ENCODE measurements around the gene CDK17. TPM values are rescaled to one million over a fixed set of nuclear protein-coding genes. Genes with fewer than 3 reads are reported as not detected.
A peak's percentile ranks its signal among the peaks of the same experiment; 100 is the strongest.

The CDK17 gene
- total and polyA plus RNA-seq, 5 donors from 2014 or later: 21.6 to 120 (median 26.8) TPM

- DNase-seq (no peak), ATAC-seq (ENCODE audit: low read depth in 2 of 2) (no peak)
- Histone ChIP-seq H3K27ac (ENCODE audit: insufficient read depth, low read length, poor library complexity, severe bottlenecking) (no peak overlapping the region), H3K27me3 (ENCODE audit: control insufficient read depth, insufficient read depth, low read length) (no peaks in the 10 kb centered on the region), H3K4me1 (ENCODE audit: control insufficient read depth, insufficient read depth, low read length, poor library complexity, severe bottlenecking) (peaks cover 50% of the 10 kb centered on the region), H3K9me3 (ENCODE audit: control insufficient read depth in 2 of 2, low read length in 2 of 2) (no peaks in the 10 kb centered on the region), H3K36me3 (ENCODE audit: control insufficient read depth, insufficient read depth, low read length) (no peaks in the 10 kb centered on the region), H3K4me3 (ENCODE audit: low read depth, low read length) (no peak overlapping the region)
- Mint-ChIP-seq H3K36me3 (peaks cover 10% of the 10 kb centered on the region), H3K4me3 (peak overlapping the region in 2 of 4 donors; percentile 15 to 52), H3K27ac (peak overlapping the region in 2 of 3 donors; percentile 55 to 66), H3K27me3 (no peaks in the 10 kb centered on the region), H3K4me1 (peaks cover 36 to 80% (median 62%) of the 10 kb centered on the region in 4 donors), H3K9me3 (no peaks in the 10 kb centered on the region)
These were observed 28.2 kb downstream of the CDK17 start for GRCh38 chr12:96371790-96372699.

GRCh38 chr12:96371138-96371789, 29.0 kb downstream of the CDK17 start:
- peaks cover 42% of the 10 kb centered on the region for H3K4me1 ChIP-seq (ENCODE audit: control insufficient read depth, insufficient read depth, low read length, poor library complexity, severe bottlenecking)
- no peaks in the 10 kb centered on the region for H3K36me3 ChIP-seq (ENCODE audit: control insufficient read depth, insufficient read depth, low read length)
- H3K9me3 ChIP-seq (ENCODE audit: control insufficient read depth in 2 of 2, low read length in 2 of 2): no peaks in the 10 kb centered on the region
- H3K9me3 Mint-ChIP-seq: no peaks in the 10 kb centered on the region
- H3K27me3 ChIP-seq (ENCODE audit: control insufficient read depth, insufficient read depth, low read length): no peaks in the 10 kb centered on the region
- ATAC-seq (ENCODE audit: low read depth in 2 of 2) (no peak), DNase-seq (no peak)
- no peak overlapping the region for H3K27ac ChIP-seq (ENCODE audit: insufficient read depth, low read length, poor library complexity, severe bottlenecking)
- H3K4me3 Mint-ChIP-seq: peak overlapping the region in 1 of 4 donors; percentile 46
- H3K4me3 ChIP-seq (ENCODE audit: low read depth, low read length): no peak overlapping the region
- peaks cover 43 to 80% (median 63%) of the 10 kb centered on the region in 4 donors for H3K4me1 Mint-ChIP-seq
- peaks cover 10% of the 10 kb centered on the region for H3K36me3 Mint-ChIP-seq
- H3K27me3 Mint-ChIP-seq: no peaks in the 10 kb centered on the region
- peak overlapping the region in 2 of 3 donors; percentile 37 to 55 for H3K27ac Mint-ChIP-seq

DNA sequence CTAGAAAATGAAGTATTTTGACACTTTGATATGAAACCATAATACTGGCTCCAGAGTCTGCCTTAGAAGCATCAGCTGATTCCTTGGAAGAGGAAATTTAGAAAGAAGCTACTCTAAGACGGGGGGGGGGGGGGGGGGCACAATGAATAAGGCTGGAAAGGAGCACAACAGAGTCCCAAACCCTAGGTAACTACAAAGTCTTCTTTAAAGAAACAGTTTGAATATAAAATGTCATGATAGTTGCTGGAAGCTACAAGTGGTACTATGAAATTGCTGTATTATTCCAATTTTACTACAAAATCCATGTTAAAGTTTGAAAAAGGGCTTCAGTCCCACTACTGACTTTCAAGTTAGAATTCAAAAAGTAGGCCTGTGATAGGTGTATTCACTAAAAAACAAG, 31.6 kb downstream of the CDK17 start:
- Mint-ChIP-seq H3K27ac (no peak overlapping the region), H3K4me1 (peaks cover 44 to 77% (median 60%) of the 10 kb centered on the region in 4 donors), H3K9me3 (no peaks in the 10 kb centered on the region), H3K4me3 (no peak overlapping the region), H3K36me3 (peaks cover 10% of the 10 kb centered on the region), H3K27me3 (no peaks in the 10 kb centered on the region)
- no peak for DNase-seq
- H3K9me3 ChIP-seq (ENCODE audit: control insufficient read depth in 2 of 2, low read length in 2 of 2): no peaks in the 10 kb centered on the region
- ATAC-seq (ENCODE audit: low read depth in 2 of 2): no peak
- no peaks in the 10 kb centered on the region for H3K36me3 ChIP-seq (ENCODE audit: control insufficient read depth, insufficient read depth, low read length)
- peaks cover 32% of the 10 kb centered on the region for H3K4me1 ChIP-seq (ENCODE audit: control insufficient read depth, insufficient read depth, low read length, poor library complexity, severe bottlenecking)
- no peak overlapping the region for H3K4me3 ChIP-seq (ENCODE audit: low read depth, low read length)
- H3K27me3 ChIP-seq (ENCODE audit: control insufficient read depth, insufficient read depth, low read length): no peaks in the 10 kb centered on the region
- no peak overlapping the region for H3K27ac ChIP-seq (ENCODE audit: insufficient read depth, low read length, poor library complexity, severe bottlenecking)

DNA sequence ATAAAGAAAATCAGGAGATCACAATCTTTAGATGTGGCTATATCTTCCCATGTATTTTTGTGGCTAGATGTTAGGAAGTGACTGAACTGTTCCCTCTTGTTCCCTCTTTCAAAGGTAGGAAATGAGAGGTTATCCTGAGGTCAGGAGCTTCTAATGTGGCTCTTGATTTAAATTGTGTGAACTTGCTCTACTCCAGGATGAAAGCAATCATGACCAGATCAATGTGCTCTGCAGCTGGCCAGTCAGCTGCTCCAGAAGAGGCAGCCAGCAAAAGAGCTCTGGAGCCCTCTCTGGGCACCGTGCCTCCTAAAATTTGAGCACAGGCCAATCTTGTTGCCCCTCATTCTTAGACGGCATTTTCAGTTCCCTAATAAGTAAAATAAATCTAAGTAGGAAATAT, 32.0 kb downstream of the CDK17 start:
- Mint-ChIP-seq H3K4me3 (peak overlapping the region in 1 of 4 donors; percentile 33), H3K27me3 (no peaks in the 10 kb centered on the region), H3K9me3 (no peaks in the 10 kb centered on the region), H3K27ac (peak overlapping the region in 1 of 3 donors; percentile 50), H3K4me1 (peaks cover 44 to 77% (median 61%) of the 10 kb centered on the region in 4 donors), H3K36me3 (peaks cover 10% of the 10 kb centered on the region)
- Histone ChIP-seq H3K27me3 (ENCODE audit: control insufficient read depth, insufficient read depth, low read length) (no peaks in the 10 kb centered on the region), H3K27ac (ENCODE audit: insufficient read depth, low read length, poor library complexity, severe bottlenecking) (no peak overlapping the region), H3K4me3 (ENCODE audit: low read depth, low read length) (no peak overlapping the region), H3K4me1 (ENCODE audit: control insufficient read depth, insufficient read depth, low read length, poor library complexity, severe bottlenecking) (peaks cover 34% of the 10 kb centered on the region), H3K36me3 (ENCODE audit: control insufficient read depth, insufficient read depth, low read length) (no peaks in the 10 kb centered on the region), H3K9me3 (ENCODE audit: control insufficient read depth in 2 of 2, low read length in 2 of 2) (no peaks in the 10 kb centered on the region)
- no peak for DNase-seq
- ATAC-seq (ENCODE audit: low read depth in 2 of 2): no peak

DNA sequence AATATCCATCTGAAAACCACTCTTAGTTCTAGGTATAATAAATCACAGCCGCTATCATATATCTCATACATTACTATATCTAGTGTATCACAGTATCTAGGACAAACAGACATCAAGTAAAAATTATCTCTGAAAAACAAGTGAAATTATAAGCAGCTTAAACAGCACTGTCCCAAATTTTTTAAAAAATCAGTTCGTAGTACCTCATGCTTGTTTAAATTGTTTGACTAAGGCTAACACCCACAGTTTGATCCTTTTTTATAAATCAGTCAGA, 33.9 kb downstream of the CDK17 start:
- ATAC-seq (ENCODE audit: low read depth in 2 of 2) (no peak), DNase-seq (no peak)
- peaks cover 43 to 78% (median 59%) of the 10 kb centered on the region in 4 donors for H3K4me1 Mint-ChIP-seq

GRCh38 chr12:96365604-96366380, 34.4 kb downstream of the CDK17 start:
- DNase-seq: no peak
- peak overlapping the region; percentile 14 for H3K4me3 ChIP-seq (ENCODE audit: low read depth, low read length)
- H3K36me3 ChIP-seq (ENCODE audit: control insufficient read depth, insufficient read depth, low read length): no peaks in the 10 kb centered on the region
- H3K9me3 ChIP-seq (ENCODE audit: control insufficient read depth in 2 of 2, low read length in 2 of 2): no peaks in the 10 kb centered on the region
- no peaks in the 10 kb centered on the region for H3K27me3 Mint-ChIP-seq
- peaks cover 6% of the 10 kb centered on the region for H3K36me3 Mint-ChIP-seq
- no peak overlapping the region for H3K27ac ChIP-seq (ENCODE audit: insufficient read depth, low read length, poor library complexity, severe bottlenecking)
- H3K9me3 Mint-ChIP-seq: no peaks in the 10 kb centered on the region
- H3K4me3 Mint-ChIP-seq: no peak overlapping the region
- H3K27ac Mint-ChIP-seq: peak overlapping the region in 1 of 3 donors; percentile 83
- no peak for ATAC-seq (ENCODE audit: low read depth in 2 of 2)
- peaks cover 33% of the 10 kb centered on the region for H3K4me1 ChIP-seq (ENCODE audit: control insufficient read depth, insufficient read depth, low read length, poor library complexity, severe bottlenecking)
- H3K27me3 ChIP-seq (ENCODE audit: control insufficient read depth, insufficient read depth, low read length): no peaks in the 10 kb centered on the region
- H3K4me1 Mint-ChIP-seq: peaks cover 47 to 77% (median 60%) of the 10 kb centered on the region in 4 donors

More for the DNA sequence above, 33.9 kb downstream of the CDK17 start:
- peaks cover 10% of the 10 kb centered on the region for H3K36me3 Mint-ChIP-seq
- no peaks in the 10 kb centered on the region for H3K27me3 ChIP-seq (ENCODE audit: control insufficient read depth, insufficient read depth, low read length)
- no peak overlapping the region for H3K27ac Mint-ChIP-seq
- H3K4me3 Mint-ChIP-seq: no peak overlapping the region
- no peaks in the 10 kb centered on the region for H3K27me3 Mint-ChIP-seq
- no peaks in the 10 kb centered on the region for H3K9me3 Mint-ChIP-seq
- no peaks in the 10 kb centered on the region for H3K36me3 ChIP-seq (ENCODE audit: control insufficient read depth, insufficient read depth, low read length)
- no peak overlapping the region for H3K4me3 ChIP-seq (ENCODE audit: low read depth, low read length)
- H3K27ac ChIP-seq (ENCODE audit: insufficient read depth, low read length, poor library complexity, severe bottlenecking): no peak overlapping the region
- no peaks in the 10 kb centered on the region for H3K9me3 ChIP-seq (ENCODE audit: control insufficient read depth in 2 of 2, low read length in 2 of 2)
- H3K4me1 ChIP-seq (ENCODE audit: control insufficient read depth, insufficient read depth, low read length, poor library complexity, severe bottlenecking): peaks cover 29% of the 10 kb centered on the region

DNA sequence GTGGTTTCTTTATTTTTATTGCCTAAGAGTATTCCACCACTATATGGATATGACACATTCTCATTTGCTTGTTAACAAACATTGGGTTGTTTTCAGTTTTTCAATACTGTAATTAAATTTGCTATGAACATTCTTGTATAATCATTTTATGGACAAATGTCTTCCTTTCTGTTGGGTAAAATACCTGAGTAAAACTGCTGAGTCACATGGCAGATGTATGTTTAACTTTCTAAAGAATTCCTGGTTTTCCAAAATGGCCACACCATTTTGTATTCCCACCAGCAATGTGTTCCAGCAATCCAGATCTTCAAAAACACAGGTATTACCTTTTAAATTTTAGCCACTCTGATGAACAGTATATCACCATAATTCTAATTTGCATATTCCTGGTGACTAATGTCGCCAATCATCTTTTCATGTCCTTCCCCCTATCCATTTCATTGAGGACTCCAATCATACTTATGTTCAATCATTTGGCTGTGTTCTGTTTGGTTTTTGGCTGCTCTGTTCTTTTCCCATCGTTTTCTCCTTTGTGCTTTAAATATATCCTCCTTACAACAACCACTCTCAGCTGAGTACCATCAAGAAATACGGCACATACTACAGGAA, 36.0 kb downstream of the CDK17 start:
- peaks cover 31% of the 10 kb centered on the region for H3K4me1 ChIP-seq (ENCODE audit: control insufficient read depth, insufficient read depth, low read length, poor library complexity, severe bottlenecking)

More for the DNA sequence above, 36.0 kb downstream of the CDK17 start:
- Mint-ChIP-seq H3K4me3 (peak overlapping the region in 1 of 4 donors; percentile 64), H3K9me3 (no peaks in the 10 kb centered on the region), H3K27me3 (no peaks in the 10 kb centered on the region), H3K27ac (no peak overlapping the region), H3K36me3 (no peaks in the 10 kb centered on the region), H3K4me1 (peaks cover 55 to 84% (median 66%) of the 10 kb centered on the region in 4 donors)
- Histone ChIP-seq H3K27me3 (ENCODE audit: control insufficient read depth, insufficient read depth, low read length) (no peaks in the 10 kb centered on the region), H3K27ac (ENCODE audit: insufficient read depth, low read length, poor library complexity, severe bottlenecking) (no peak overlapping the region), H3K4me3 (ENCODE audit: low read depth, low read length) (no peak overlapping the region), H3K9me3 (ENCODE audit: control insufficient read depth in 2 of 2, low read length in 2 of 2) (no peaks in the 10 kb centered on the region), H3K36me3 (ENCODE audit: control insufficient read depth, insufficient read depth, low read length) (no peaks in the 10 kb centered on the region)
- no peak for DNase-seq
- no peak for ATAC-seq (ENCODE audit: low read depth in 2 of 2)

All from CD4-positive, CD25-positive, alpha-beta regulatory T cell (primary cell).